NB4 (cell line): ENCODE measurements around the gene TECTA.

Experiments
- CTCF ChIP-seq: IDR thresholded peaks from one replicate; pipeline ENCODE4 v1.5.1; 2012; ENCODE audit warnings: low read depth, low read length
- POLR2A ChIP-seq: IDR thresholded peaks from 2 replicates; pipeline ENCODE4 v1.6.1; 2011; ENCODE audit warnings: mild to moderate bottlenecking; ENCODE audit not compliant: insufficient read length; ENCODE audit errors: extremely low read depth

GRCh38 chr11:121153472-121153871 is 52.4 kb downstream of the TECTA start:
- TF ChIP-seq POLR2A (no peak), CTCF (no peak)
